Endodermal cell (in vitro differentiated cells): Measurements from ENCODE around the gene NACAD. TPM values are rescaled to one million over a fixed set of nuclear protein-coding genes. Genes with fewer than 3 reads are reported as not detected.

ENCODE experiments used
- DNase-seq: peaks from one replicate; pipeline ENCODE4 v3.0.0-alpha.2; 2017
- H3K27ac ChIP-seq: 2 replicates; pipeline ENCODE4 v1.5.1; 2013; ENCODE audit warnings: mild to moderate bottlenecking, low read depth, low read length, moderate library complexity
- H3K27me3 ChIP-seq: 2 replicates; pipeline ENCODE4 v1.6.1; 2013; ENCODE audit warnings: mild to moderate bottlenecking, low read length, moderate library complexity; ENCODE audit not compliant: insufficient read depth, control insufficient read depth, poor library complexity, severe bottlenecking
- H3K36me3 ChIP-seq: 2 replicates; pipeline ENCODE4 v1.7.0; 2013; ENCODE audit warnings: mild to moderate bottlenecking, low read length, moderate library complexity; ENCODE audit not compliant: control insufficient read depth, insufficient read depth
- H3K4me1 ChIP-seq: one replicate; pipeline ENCODE4 v1.7.0; 2013; ENCODE audit warnings: low read length; ENCODE audit not compliant: control insufficient read depth, insufficient read depth
- H3K4me3 ChIP-seq: 2 replicates; pipeline ENCODE4 v1.5.1; 2013; ENCODE audit warnings: mild to moderate bottlenecking, low read length, moderate library complexity
- H3K9ac ChIP-seq: 2 replicates; pipeline ENCODE4 v1.6.1; 2013; ENCODE audit warnings: mild to moderate bottlenecking, low read length, moderate library complexity; ENCODE audit not compliant: poor library complexity, severe bottlenecking; ENCODE audit errors: extremely low read depth
- H3K9me3 ChIP-seq: 2 replicates; pipeline ENCODE4 v1.6.1; 2013; ENCODE audit warnings: mild to moderate bottlenecking, low read length, moderate library complexity; ENCODE audit not compliant: control insufficient read depth
- H3K27ac Mint-ChIP-seq: 2 replicates; pipeline ENCODE4 v1.8.0; 2020; ENCODE audit warnings: mixed read lengths
- H3K27me3 Mint-ChIP-seq: 2 replicates; pipeline ENCODE4 v1.8.0; 2021; ENCODE audit warnings: mild to moderate bottlenecking, mixed read lengths; ENCODE audit not compliant: insufficient read depth
- H3K36me3 Mint-ChIP-seq: 2 replicates; pipeline ENCODE4 v1.8.0; 2020; ENCODE audit warnings: low read depth, mixed read lengths
- H3K4me1 Mint-ChIP-seq: 2 replicates; pipeline ENCODE4 v1.8.0; 2020; ENCODE audit warnings: mixed read lengths
- H3K4me3 Mint-ChIP-seq: 2 replicates; pipeline ENCODE4 v1.8.0; 2020; ENCODE audit warnings: mild to moderate bottlenecking, moderate library complexity, mixed read lengths
- H3K9me3 Mint-ChIP-seq: 2 replicates; pipeline ENCODE4 v1.8.0; 2020; ENCODE audit warnings: mild to moderate bottlenecking, mixed read lengths
- WGBS, 2 experiments: methylation state at CpG; one replicate each; pipeline versions ENCODE4 v1.1.5 to v1.1.7; 2013; ENCODE audit warnings: missing lambda C conversion rate in 2 of 2, mixed read lengths in 1 of 2; ENCODE audit not compliant: insufficient coverage in 1 of 2, insufficient read length in 1 of 2; 5-methylcytosine and 5-hydroxymethylcytosine counted together
- long read RNA-seq, 4 experiments: library from polyadenylated mRNA in 2 of 4; library from RNA in 1 of 4; library from capped mRNA in 1 of 4; stranded (forward) in 3 of 4; unstranded in 1 of 4; transcript quantifications; one replicate each; pipeline ENCODE4 v2.0.0, GENCODE V29; 2020 to 2021; ENCODE audit warnings: inconsistent platforms in 1 of 4
- polyA plus RNA-seq, 2 experiments: library from polyadenylated mRNA; stranded (reverse); fragments of 50-300 nt; gene quantifications; one replicate each; pipeline ENCODE4 v1.2.3, GENCODE V29; 2013
- total RNA-seq, 2 donors: library from RNA; stranded (reverse); fragmentation: NEBNext Ultra II Directional in 1 of 2; extraction: Animal tissue kit (Norgen Biotek cat#: 25700) in 1 of 2; gene quantifications; 2 replicates in 1 of 2; 3 replicates in 1 of 2; pipeline ENCODE4 v1.2.1, GENCODE V29; 2021
- TF ChIP-seq, protein P1 (sequence below): fragments of 200-600 bp; sonication (generic); conservative IDR thresholded peaks from 2 replicates; pipeline ENCODE4 v1.5.0; 2021; ENCODE audit warnings: antibody characterized with exemption, mild to moderate bottlenecking

NACAD gene, protein sequence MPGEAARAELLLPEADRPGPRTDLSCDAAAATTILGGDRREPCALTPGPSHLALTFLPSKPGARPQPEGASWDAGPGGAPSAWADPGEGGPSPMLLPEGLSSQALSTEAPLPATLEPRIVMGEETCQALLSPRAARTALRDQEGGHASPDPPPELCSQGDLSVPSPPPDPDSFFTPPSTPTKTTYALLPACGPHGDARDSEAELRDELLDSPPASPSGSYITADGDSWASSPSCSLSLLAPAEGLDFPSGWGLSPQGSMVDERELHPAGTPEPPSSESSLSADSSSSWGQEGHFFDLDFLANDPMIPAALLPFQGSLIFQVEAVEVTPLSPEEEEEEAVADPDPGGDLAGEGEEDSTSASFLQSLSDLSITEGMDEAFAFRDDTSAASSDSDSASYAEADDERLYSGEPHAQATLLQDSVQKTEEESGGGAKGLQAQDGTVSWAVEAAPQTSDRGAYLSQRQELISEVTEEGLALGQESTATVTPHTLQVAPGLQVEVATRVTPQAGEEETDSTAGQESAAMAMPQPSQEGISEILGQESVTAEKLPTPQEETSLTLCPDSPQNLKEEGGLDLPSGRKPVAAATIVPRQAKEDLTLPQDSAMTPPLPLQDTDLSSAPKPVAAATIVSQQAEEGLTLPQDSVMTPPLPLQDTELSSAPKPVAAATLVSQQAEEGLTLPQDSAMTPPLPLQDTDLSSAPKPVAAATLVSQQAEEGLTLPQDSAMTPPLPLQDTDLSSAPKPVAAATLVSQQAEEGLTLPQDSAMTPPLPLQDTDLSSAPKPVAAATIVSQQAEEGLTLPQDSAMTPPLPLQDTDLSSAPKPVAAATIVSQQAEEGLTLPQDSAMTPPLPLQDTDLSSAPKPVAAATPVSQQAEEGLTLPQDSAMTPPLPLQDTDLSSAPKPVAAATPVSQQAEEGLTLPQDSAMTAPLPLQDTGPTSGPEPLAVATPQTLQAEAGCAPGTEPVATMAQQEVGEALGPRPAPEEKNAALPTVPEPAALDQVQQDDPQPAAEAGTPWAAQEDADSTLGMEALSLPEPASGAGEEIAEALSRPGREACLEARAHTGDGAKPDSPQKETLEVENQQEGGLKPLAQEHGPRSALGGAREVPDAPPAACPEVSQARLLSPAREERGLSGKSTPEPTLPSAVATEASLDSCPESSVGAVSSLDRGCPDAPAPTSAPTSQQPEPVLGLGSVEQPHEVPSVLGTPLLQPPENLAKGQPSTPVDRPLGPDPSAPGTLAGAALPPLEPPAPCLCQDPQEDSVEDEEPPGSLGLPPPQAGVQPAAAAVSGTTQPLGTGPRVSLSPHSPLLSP (N-terminal part only)
- total RNA-seq: 1 to 10 TPM; 5.8 to 6.7 TPM
- 25.0 TPM for polyA plus RNA-seq (2013, experiment 1 of 2)
- 21.5 TPM for polyA plus RNA-seq (2013, experiment 2 of 2)
- long read RNA-seq, experiment 1, partial matches to known transcripts: 1 of 1 reads
- long read RNA-seq, experiment 1, other reads (novel, unspliced or antisense): 0 of 1 reads
- long read RNA-seq, experiment 2, full-length matches to known transcripts: 6 of 7 reads
- long read RNA-seq, experiment 2, partial matches to known transcripts: 1 of 7 reads
- long read RNA-seq, experiment 2, other reads (novel, unspliced or antisense): 0 of 7 reads
- long read RNA-seq, experiment 3, partial matches to known transcripts: 1 of 1 reads
- long read RNA-seq, experiment 3, other reads (novel, unspliced or antisense): 0 of 1 reads
- long read RNA-seq, experiment 4: 0 reads

DNA sequence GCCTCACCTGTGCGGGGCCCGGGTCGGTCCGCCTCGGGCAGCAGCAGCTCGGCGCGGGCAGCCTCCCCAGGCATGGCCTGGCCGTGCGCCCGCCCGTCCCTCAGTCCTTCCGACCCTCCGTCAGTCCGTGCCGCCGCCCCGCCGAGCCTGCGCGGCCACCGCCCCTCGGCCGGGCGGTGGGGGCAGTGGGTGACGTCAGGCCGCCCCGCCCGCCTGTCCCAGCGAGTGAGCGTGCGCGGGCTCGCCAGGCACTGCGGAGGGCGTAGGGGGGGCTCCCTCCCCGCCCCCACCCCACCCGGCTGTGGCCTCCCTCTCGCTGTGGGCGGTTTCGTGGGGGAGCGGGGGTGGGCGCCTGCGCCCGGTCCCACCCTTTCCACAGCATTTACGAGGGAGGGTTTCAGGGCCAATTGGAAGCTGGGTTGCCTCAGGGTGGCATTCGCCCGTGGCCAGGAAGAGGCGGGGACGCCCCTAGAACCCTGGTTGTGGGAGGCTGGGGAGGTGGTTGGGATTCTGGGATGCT is at the start of gene NACAD:
Gene NACAD (minus strand): TSS at position 149 of the 520 bp plus-strand sequence. CDS start 75 bp downstream, at position 74.
- no peaks in the 10 kb centered on the region for H3K9me3 ChIP-seq
- H3K27me3 ChIP-seq: peaks cover 14% of the 10 kb centered on the region
- peak within 1 kb of the TSS; percentile 61 for H3K4me3 Mint-ChIP-seq
- H3K4me1 ChIP-seq: no peaks in the 10 kb centered on the region
- peaks cover 2% of the 10 kb centered on the region for H3K9me3 Mint-ChIP-seq
- peaks cover 6% of the 10 kb centered on the region for H3K4me1 Mint-ChIP-seq
- H3K36me3 Mint-ChIP-seq: no peaks in the 10 kb centered on the region
- 1 to 20% methylated on average over 1 to 48 of the region's 50 CpGs for WGBS, 2 experiments
- H3K36me3 ChIP-seq: no peaks in the 10 kb centered on the region
- peak within 1 kb of the TSS; percentile 74 for H3K27ac ChIP-seq
- no peak within 1 kb of the TSS for H3K27ac Mint-ChIP-seq
- no peak for DNase-seq
- H3K4me3 ChIP-seq: peak within 1 kb of the TSS; percentile 81
- H3K9ac ChIP-seq: no peak within 1 kb of the TSS
- TF ChIP-seq, protein P1, sequence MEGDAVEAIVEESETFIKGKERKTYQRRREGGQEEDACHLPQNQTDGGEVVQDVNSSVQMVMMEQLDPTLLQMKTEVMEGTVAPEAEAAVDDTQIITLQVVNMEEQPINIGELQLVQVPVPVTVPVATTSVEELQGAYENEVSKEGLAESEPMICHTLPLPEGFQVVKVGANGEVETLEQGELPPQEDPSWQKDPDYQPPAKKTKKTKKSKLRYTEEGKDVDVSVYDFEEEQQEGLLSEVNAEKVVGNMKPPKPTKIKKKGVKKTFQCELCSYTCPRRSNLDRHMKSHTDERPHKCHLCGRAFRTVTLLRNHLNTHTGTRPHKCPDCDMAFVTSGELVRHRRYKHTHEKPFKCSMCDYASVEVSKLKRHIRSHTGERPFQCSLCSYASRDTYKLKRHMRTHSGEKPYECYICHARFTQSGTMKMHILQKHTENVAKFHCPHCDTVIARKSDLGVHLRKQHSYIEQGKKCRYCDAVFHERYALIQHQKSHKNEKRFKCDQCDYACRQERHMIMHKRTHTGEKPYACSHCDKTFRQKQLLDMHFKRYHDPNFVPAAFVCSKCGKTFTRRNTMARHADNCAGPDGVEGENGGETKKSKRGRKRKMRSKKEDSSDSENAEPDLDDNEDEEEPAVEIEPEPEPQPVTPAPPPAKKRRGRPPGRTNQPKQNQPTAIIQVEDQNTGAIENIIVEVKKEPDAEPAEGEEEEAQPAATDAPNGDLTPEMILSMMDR: no peak
- H3K27me3 Mint-ChIP-seq: peaks cover 16% of the 10 kb centered on the region

DNA sequence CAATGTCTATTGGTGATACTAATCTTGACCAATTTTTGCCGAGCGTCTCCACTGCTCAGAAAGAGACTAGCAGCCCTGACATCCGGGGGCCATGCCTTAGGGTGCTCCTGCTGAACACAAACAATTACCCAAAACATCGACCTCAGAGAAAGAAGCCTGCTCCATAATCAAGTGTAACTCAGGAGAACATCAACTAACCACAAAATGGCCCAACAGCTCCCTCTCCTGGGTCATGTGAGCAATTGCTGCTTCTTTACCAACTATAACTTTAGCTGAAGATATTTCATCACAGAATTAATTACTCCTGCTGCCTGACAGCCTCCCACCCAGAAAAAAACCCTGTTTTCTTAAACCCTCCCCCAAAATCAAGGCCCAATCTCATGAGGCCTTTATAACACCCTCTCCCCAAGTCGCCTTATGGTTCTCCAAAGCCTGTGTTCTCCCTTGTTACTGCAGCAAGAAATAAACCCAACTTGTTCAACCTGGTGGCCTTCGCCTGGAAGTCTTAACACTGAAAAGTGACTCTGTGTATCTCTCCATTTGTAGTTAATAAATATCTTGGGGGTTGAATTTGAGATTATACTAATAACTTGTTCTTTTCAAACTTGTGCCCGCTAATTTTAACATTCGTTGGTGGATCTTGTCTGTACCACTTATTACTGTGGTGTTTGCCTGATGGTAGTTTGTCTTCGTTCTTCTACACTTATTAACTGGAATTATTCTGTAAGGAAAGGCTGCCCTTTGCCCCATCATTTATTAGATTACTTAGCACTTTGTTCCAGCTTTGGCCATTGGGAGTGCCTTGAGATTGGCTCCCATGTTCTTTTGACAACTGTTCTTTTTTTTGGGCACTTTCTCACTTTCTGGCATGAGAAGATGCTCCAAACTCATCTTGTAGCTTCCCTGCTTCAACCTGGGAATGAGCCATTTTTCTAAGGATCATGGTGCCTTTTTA is 47.6 kb upstream of the NACAD start:
- Histone ChIP-seq H3K36me3 (no peaks in the 10 kb centered on the region), H3K4me3 (no peak overlapping the region), H3K9ac (no peak overlapping the region), H3K27ac (no peak overlapping the region), H3K27me3 (no peaks in the 10 kb centered on the region), H3K9me3 (no peaks in the 10 kb centered on the region), H3K4me1 (no peaks in the 10 kb centered on the region)
- H3K4me3 Mint-ChIP-seq: no peak overlapping the region
- no peaks in the 10 kb centered on the region for H3K36me3 Mint-ChIP-seq
- no peaks in the 10 kb centered on the region for H3K9me3 Mint-ChIP-seq
- H3K4me1 Mint-ChIP-seq: no peaks in the 10 kb centered on the region
- peak; percentile 83 for DNase-seq
- WGBS, 2 experiments: 52 to 55% methylated on average over 8 to 9 of the region's 9 CpGs
- no peaks in the 10 kb centered on the region for H3K27me3 Mint-ChIP-seq
- TF ChIP-seq, protein P1: peak; percentile 92
- H3K27ac Mint-ChIP-seq: no peak overlapping the region
